Spleen (tissue), 11 donors: ENCODE measurements around the gene TECPR1. TPM values are rescaled to one million over a fixed set of nuclear protein-coding genes. Genes with fewer than 3 reads are reported as not detected.
"Not testable (repeated sequence)": the region's sequence is repeated elsewhere in the genome, so short reads cannot be mapped to it uniquely, and the experiment has no call there.

Experiments used
- DNase-seq: peaks from one replicate; pipeline ENCODE4 v3.0.0-alpha.2; 2020
- H3K27ac ChIP-seq, 8 donors: fragments of 200-600 bp; sonication (generic) in 7 of 8; 1 replicate in 4 of 8; 2 replicates in 4 of 8; pipeline versions ENCODE4 v1.5.0 to v1.8.0; 2016 to 2021; ENCODE audit warnings: inconsistent platforms in 4 of 8, mild to moderate bottlenecking in 4 of 8, moderate library complexity in 1 of 8
- H3K27me3 ChIP-seq, 7 donors: fragments of 200-600 bp; sonication (generic) in 6 of 7; replicated peaks in 1 of 7; 1 replicate in 4 of 7; 2 replicates in 3 of 7; pipeline versions ENCODE4 v1.5.0 to v1.8.0; 2016 to 2021; ENCODE audit warnings: inconsistent platforms in 3 of 7, mild to moderate bottlenecking in 1 of 7
- H3K36me3 ChIP-seq, 6 donors: fragments of 200-600 bp; sonication (generic) in 5 of 6; 1 replicate in 4 of 6; 2 replicates in 2 of 6; pipeline versions ENCODE4 v1.5.0 to v1.8.0; 2016 to 2021; ENCODE audit warnings: inconsistent platforms in 2 of 6
- H3K4me1 ChIP-seq, 6 donors: fragments of 200-600 bp; sonication (generic) in 5 of 6; 1 replicate in 3 of 6; 2 replicates in 3 of 6; pipeline versions ENCODE4 v1.5.0 to v1.8.0; 2016 to 2021; ENCODE audit warnings: inconsistent platforms in 3 of 6
- H3K4me3 ChIP-seq, 8 donors: fragments of 200-600 bp; sonication (generic) in 7 of 8; 1 replicate in 4 of 8; 2 replicates in 4 of 8; pipeline versions ENCODE4 v1.5.0 to v1.8.0; 2016 to 2021; ENCODE audit warnings: inconsistent platforms in 4 of 8, mild to moderate bottlenecking in 4 of 8, moderate library complexity in 2 of 8
- H3K9me3 ChIP-seq, 8 donors: fragments of 200-600 bp; sonication (generic) in 7 of 8; 1 replicate in 4 of 8; 2 replicates in 4 of 8; pipeline versions ENCODE4 v1.5.0 to v1.8.0; 2016 to 2021; ENCODE audit warnings: inconsistent platforms in 4 of 8
- CTCF ChIP-seq, 11 experiments: fragments of 200-600 bp in 7 of 11; fragments of 450-650 bp in 4 of 11; sonication (generic) in 4 of 11; IDR thresholded peaks in 8 of 11; conservative IDR thresholded peaks in 3 of 11; 1 replicate in 7 of 11; 2 replicates in 4 of 11; pipeline versions ENCODE4 v1.4.0 to v1.8.0; 2016 to 2021; ENCODE audit warnings: antibody characterized with exemption in 11 of 11, inconsistent platforms in 4 of 11, mild to moderate bottlenecking in 1 of 11
- POLR2A ChIP-seq, 3 donors: fragments of 450-650 bp; IDR thresholded peaks; one replicate each; pipeline ENCODE4 v1.5.1; 2017; ENCODE audit warnings: antibody characterized with exemption in 3 of 3, mild to moderate bottlenecking in 1 of 3
- POLR2AphosphoS5 ChIP-seq, 3 donors: sonication (generic); formaldehyde crosslinking; IDR thresholded peaks; one replicate each; pipeline ENCODE4 v1.5.1; 2017; ENCODE audit warnings: antibody characterized with exemption in 3 of 3
- WGBS, 5 donors: extraction: QIAGEN DNeasy Blood & Tissue Kit in 3 of 5; methylation state at CpG; one replicate each; pipeline versions ENCODE4 v1.1.5 to v1.1.7; 2013 to 2018; 5-methylcytosine and 5-hydroxymethylcytosine counted together
- intact Hi-C: fragments of 100-400 bp; cut with DNase I; formaldehyde crosslinking; loops from one replicate; pipeline ENCODE4 v1.15.0; 2023; ENCODE audit warnings: low total_unique reads
- polyA plus RNA-seq, 3 donors: library from polyadenylated mRNA; stranded (reverse); fragments of 200-250 nt; gene quantifications; one replicate each; pipeline ENCODE4 v1.2.1, GENCODE V29; 2013
- total RNA-seq, 7 donors: library from RNA; depleted of rRNA in 3 of 7; stranded (reverse); fragments of >200 nt in 3 of 7; fragmentation: NEBNext Ultra II Directional in 4 of 7; extraction: Animal tissue kit (Norgen Biotek cat#: 25700) in 4 of 7; gene quantifications; one replicate each; pipeline versions ENCODE4 v1.1.0 to v1.2.1, GENCODE V29; 2016 to 2021
- donor health status: healthy with polysubstance abuse.
- donor health status: DM: no; HTN: no; CAD: no; lungs with moderate emphysema.
- donor health status: DM: no; HTN: no; CAD: no.
- donor health status: Bipolar disorder and iron deficiency.
- donor health status: healthy.
- donor health status: DM: no; HTN: no; CAD: no.
- donor health status: DM: yes; HTN: yes; CAD: no.

The TECPR1 gene
- total and polyA plus RNA-seq, 10 donors = 8.4 to 86.4 (median 40.1) TPM

GRCh38 chr7:98223898-98224700 is 27.9 kb downstream of the TECPR1 start:
- no peak overlapping the region for H3K4me3 ChIP-seq
- H3K9me3 ChIP-seq = no peaks in the 10 kb centered on the region
- peaks cover 0 to 100% (median 66%) of the 10 kb centered on the region in 6 donors for H3K36me3 ChIP-seq
- no peak overlapping the region for H3K27ac ChIP-seq
- 87 to 94% (median 92%) methylated on average over 14 to 21 of the region's 21 CpGs for WGBS, 5 donors
- intact Hi-C loops = no loop called here
- H3K27me3 ChIP-seq = no peaks in the 10 kb centered on the region
- peaks cover 0 to 14% (median 2%) of the 10 kb centered on the region in 6 donors for H3K4me1 ChIP-seq
- TF ChIP-seq POLR2AphosphoS5 (IDR thresholded peaks at IDR 0.05) (peak in 1 of 3 donors; percentile 27), POLR2A (IDR thresholded peaks at IDR 0.05) (no peak)
- DNase-seq = peak; percentile 69

- H3K27ac ChIP-seq = no peak overlapping the region
These were observed 28.6 kb downstream of the TECPR1 start for GRCh38 chr7:98223351-98223897.

GRCh38 chr7:98222533-98223195 is 29.4 kb downstream of the TECPR1 start:
- intact Hi-C loops = no loop called here
- H3K36me3 ChIP-seq = peaks cover 0 to 95% (median 54%) of the 10 kb centered on the region in 6 donors
- 94 to 96% (median 95%) methylated on average over 6 to 30 of the region's 30 CpGs for WGBS, 5 donors
- no peak overlapping the region for H3K27ac ChIP-seq
- H3K27me3 ChIP-seq = no peaks in the 10 kb centered on the region
- no peak overlapping the region for H3K4me3 ChIP-seq
- H3K9me3 ChIP-seq = no peaks in the 10 kb centered on the region
- no peak for TF ChIP-seq POLR2A (IDR thresholded peaks at IDR 0.05)
- TF ChIP-seq CTCF (IDR thresholded peaks at IDR 0.05 in 8 of 11, conservative IDR thresholded peaks at IDR 0.05 in 3 of 11) = no peak
- no peak for TF ChIP-seq POLR2AphosphoS5 (IDR thresholded peaks at IDR 0.05)
- peaks cover 0 to 28% (median 12%) of the 10 kb centered on the region in 6 donors for H3K4me1 ChIP-seq
- peak; percentile 71 for DNase-seq

More at GRCh38 chr7:98223351-98223897, 28.6 kb downstream of the TECPR1 start:
- no peak overlapping the region for H3K4me3 ChIP-seq
- peaks cover 0 to 96% (median 60%) of the 10 kb centered on the region in 6 donors for H3K36me3 ChIP-seq
- no peaks in the 10 kb centered on the region for H3K27me3 ChIP-seq
- no peaks in the 10 kb centered on the region for H3K9me3 ChIP-seq
- 82 to 93% (median 88%) methylated on average over 14 to 15 of the region's 15 CpGs for WGBS, 5 donors
- TF ChIP-seq POLR2A (IDR thresholded peaks at IDR 0.05) (no peak), CTCF (IDR thresholded peaks at IDR 0.05 in 8 of 11, conservative IDR thresholded peaks at IDR 0.05 in 3 of 11) (no peak), POLR2AphosphoS5 (IDR thresholded peaks at IDR 0.05) (no peak)
- DNase-seq = peak; percentile 47
- peaks cover 0 to 21% (median 4%) of the 10 kb centered on the region in 6 donors for H3K4me1 ChIP-seq
- intact Hi-C loops = no loop called here

- 96 to 98% (median 97%) methylated on average over 24 to 34 of the region's 34 CpGs for WGBS, 5 donors
- Histone ChIP-seq H3K4me1 (peaks cover 0 to 30% (median 13%) of the 10 kb centered on the region in 6 donors), H3K4me3 (no peak overlapping the region), H3K9me3 (no peaks in the 10 kb centered on the region), H3K27ac (no peak overlapping the region), H3K36me3 (peaks cover 0 to 95% (median 57%) of the 10 kb centered on the region in 6 donors), H3K27me3 (no peaks in the 10 kb centered on the region)
- TF ChIP-seq CTCF (IDR thresholded peaks at IDR 0.05 in 8 of 11, conservative IDR thresholded peaks at IDR 0.05 in 3 of 11) (no peak), POLR2AphosphoS5 (IDR thresholded peaks at IDR 0.05) (no peak), POLR2A (IDR thresholded peaks at IDR 0.05) (no peak)
- peak; percentile 73 for DNase-seq
- intact Hi-C loops = no loop called here
These were observed 30.2 kb downstream of the TECPR1 start for GRCh38 chr7:98221611-98222532.

GRCh38 chr7:98219382-98219781 is 32.6 kb downstream of the TECPR1 start:
- H3K27ac ChIP-seq, H3K9me3 ChIP-seq, H3K4me3 ChIP-seq, intact Hi-C loops, H3K27me3 ChIP-seq: not testable (repeated sequence)
- 74 to 93% (median 86%) methylated on average over 6 of the region's 6 CpGs for WGBS, 5 donors
- Histone ChIP-seq H3K4me1 (peaks cover 0 to 30% (median 15%) of the 10 kb centered on the region in 6 donors), H3K36me3 (peaks cover 0 to 91% (median 50%) of the 10 kb centered on the region in 6 donors)
- peak; percentile 21 for DNase-seq
